ENCODE data around the gene C3. TPM values are rescaled to one million over a fixed set of nuclear protein-coding genes. Genes with fewer than 3 reads are reported as not detected.

C3 gene
- total RNA-seq, 2 donors from 2014 or later: 373 to 1,073 TPM

DNA sequence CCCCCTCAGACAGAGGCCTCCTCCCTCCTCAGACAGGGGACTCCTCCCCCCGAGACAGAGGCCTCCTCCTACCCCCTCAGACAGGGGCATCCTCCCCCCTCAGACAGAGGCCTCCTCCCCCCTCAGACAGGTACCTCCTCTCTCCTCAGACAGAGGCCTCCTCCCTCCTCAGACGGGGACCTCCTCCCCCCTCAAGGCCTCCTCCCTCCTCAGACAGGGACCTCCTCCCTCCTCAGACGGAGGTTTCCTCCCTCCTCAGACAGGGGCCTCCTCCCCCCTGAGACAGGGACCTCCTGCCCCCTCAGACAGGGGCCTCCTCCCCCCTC lies 13.9 kb downstream of the C3 start:
- no peak for DNase-seq
- intact Hi-C loops (cut with DNase I): no loop called here
- peak; percentile 31 to 36 for ATAC-seq

DNA sequence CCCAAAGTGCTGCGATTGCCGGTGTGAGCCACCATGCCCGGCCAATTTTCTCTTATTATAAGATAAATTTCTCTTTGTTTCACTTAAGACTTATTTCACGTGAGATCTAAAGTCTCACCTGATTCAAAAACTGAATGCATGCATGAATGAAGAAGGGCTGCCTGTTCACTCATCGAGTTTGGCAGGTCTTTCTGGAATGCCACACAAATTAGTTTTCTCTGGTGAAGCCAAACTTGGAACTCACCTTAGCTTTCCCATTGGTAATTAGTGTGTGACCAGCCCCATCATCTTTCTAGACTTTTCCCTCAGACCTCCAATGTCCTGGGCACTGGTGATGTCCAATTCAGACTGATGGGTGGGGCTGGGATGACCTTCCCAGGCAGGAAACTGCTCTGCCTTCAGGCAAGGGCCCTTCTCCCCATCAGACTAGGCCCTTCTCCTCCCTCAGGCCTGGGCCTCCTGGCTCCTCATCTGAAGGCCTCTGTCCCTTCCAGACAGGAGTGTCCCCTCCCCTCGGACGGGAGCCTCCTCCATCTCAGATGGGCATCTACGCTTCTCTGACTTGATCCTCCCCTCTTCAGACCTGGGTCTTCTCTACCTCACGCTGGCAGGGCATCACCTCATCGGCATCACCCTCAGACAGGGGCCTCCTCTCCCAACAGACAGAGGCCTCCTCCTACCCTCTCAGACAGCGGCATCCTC lies 14.4 kb downstream of the C3 start:
- no peak for DNase-seq
- ATAC-seq: peak in 1 of 2 donors; percentile 5
- intact Hi-C loops (cut with DNase I): no loop called here

DNA sequence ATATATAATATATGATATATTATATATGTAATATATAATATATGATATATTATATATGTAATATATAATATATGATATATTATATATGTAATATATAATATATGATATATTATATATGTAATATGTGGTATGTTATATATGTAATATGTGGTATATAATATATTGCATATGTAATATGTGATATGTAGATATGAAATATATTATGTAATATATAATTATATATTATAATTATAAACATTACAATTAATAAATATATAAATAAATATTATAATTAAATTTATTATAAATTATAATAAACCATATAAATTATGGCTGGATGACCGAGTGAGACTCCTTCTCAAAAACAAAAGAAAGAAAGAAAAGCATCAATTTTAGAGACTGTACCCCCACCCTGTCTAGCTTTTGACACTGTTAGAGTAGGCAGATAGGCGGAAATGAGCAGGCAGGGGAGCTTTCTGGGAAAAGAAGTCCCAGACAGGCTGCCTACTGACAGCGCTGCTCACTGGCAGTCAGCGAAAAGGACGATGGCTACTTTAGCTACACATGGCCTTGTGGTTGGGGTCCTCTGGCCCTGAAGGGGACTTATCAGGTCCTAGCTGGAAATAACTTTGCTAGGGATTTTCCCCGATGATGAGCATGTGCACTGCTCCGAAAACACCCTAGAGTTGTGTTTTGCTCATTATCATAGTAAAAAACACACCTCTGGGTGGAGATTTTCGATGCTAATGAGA lies 19.7 kb downstream of the C3 start:
- ATAC-seq (peak; percentile 8 to 15), DNase-seq (no peak)
- intact Hi-C loops (cut with DNase I): no loop called here

DNA sequence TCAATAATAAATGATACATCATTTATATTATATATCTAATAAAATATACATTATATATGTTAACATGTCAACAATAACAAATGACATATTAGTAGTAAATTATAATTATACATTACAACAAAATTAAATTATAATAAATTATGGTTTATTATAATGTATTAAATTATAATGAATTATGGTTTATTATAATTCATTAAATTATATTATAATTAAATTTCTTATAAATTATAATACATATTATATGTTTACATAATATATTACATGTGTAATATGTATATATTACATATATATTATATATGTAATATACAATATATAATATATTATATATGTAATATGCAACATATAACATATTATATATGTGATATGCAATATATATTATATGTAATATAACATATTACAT lies 20.5 kb downstream of the C3 start:
- intact Hi-C loops (cut with DNase I): no loop called here
- ATAC-seq (no peak), DNase-seq (no peak)

DNA sequence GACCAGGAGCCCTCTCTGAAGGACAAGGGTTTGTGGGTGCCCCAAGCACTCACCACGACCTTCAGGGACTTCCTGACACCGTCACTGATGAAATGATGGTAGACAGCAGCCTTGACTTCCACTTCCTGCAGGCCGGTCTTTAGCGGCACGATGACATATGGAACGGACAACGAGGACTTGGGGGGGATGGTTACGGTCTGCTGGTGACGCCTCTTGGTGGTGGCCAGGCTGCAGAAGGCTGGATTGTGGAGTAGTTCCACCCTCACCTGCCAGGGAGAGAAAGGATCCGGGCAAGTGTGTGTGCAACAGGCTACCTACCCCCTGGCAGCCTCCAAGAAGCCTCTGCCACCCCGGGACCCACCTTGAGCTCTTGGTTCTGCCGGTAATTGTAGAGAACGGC lies 23.2 kb downstream of the C3 start:
- no peak for ATAC-seq
- DNase-seq: no peak
- intact Hi-C loops (cut with DNase I): no loop called here

DNA sequence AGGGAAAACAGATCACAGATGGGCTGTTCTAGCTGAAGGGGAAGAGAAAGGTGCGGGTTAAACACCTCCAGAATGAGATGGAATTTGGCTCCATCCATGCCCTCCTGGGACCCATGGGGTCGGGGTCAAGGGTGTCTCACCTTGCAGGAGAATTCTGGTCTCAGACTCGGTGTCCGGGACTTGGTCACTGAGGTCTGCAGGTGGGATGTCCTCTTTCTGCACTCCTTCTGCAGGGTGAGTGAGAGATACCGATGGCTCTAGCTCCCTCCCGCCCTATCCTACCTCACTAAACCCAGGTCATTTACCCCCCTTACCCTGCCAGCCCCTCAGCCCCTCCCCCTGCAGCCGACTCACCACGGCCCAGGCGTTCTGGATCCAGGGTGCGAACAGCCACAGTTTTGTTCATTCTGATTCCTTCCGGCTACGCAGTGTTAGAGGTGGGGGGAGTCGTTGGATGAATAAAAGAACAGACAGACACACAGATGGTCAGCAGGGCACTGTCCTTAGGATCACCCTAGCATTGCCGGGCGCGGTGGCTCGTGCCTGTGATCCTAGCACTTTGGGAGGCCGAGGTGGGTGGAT lies 24.1 kb downstream of the C3 start:
- intact Hi-C loops (cut with DNase I): no loop called here
- ATAC-seq: peak in 1 of 2 donors; percentile 14
- no peak for DNase-seq

DNA sequence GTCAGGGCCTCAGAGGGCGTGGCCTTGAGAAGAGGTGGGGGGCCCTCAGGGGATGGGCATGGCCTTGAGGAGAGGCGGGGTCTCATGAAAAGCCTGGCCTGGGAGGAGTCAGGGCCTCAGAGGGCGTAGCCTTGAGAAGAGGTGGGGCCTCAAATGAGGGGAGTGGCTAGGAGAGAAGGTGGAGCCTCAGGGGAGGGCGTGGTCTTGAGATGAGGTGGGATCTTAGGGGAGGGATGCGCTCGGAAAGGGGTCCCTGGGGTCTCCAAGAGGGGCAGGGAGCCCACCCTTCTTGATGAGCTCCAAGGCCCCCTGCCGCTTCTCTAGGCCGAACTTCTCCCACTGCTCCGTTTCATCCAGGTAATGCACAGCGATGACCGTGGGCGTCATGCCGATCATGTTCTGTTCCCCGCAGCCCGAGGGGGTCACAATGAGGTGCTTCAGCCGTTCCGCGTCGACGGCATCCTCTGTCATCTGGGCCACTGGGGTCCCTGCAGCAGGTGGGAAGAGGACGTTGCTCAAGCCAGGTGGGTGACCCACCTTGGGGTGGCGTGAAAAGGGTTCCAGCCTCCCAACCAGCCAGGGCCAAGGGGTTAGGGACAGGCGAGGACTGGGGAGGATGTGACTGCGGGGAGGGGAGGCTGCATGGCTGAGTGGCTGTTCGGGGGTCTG lies 26.2 kb downstream of the C3 start:
- intact Hi-C loops (cut with DNase I): no loop called here
- DNase-seq: no peak
- peak in 1 of 2 donors; percentile 51 for ATAC-seq

DNA sequence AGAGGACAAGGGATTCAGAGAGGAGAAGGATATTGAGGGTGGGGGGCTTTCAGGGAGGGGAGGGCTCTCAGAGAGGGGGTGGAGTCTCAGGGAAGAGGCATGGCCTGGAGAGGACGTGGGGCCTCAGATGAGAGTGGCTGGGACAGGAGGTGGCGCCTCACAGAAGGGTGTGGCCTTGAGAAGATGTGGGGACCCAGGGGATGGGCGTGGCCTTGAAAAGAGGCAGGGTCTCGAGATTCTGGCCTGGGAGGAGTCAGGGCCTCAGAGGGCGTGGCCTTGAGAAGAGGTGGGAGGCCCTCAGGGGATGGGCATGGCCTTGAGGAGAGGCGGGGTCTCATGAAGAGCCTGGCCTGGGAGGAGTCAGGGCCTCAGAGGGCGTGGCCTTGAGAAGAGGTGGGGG lies 26.8 kb downstream of the C3 start:
- DNase-seq: no peak
- ATAC-seq: no peak
- intact Hi-C loops (cut with DNase I): no loop called here

DNA sequence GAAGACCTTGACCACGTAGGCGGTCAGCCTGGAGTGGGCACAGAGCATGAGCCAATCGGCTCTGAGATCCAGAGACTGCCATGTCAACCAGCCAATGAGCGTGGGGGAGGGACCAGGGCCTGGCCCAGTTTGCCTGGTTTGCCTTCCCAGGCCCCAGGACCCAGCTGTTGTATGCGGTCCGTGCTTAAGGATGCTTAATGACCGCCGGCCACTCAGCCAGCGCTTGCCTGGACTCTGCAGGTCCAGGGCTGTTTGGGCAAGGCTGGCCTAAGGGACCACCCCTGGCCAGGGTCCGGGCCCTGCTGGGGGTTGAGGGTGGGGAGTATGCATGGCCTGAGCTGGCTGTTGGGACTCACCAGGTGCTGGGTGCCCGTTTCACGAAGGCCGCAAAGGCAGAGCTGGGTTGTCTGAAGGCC lies 27.4 kb downstream of the C3 start:
- DNase-seq (no peak), ATAC-seq (peak in 1 of 2 donors; percentile 4)
- intact Hi-C loops (cut with DNase I): no loop called here

DNA sequence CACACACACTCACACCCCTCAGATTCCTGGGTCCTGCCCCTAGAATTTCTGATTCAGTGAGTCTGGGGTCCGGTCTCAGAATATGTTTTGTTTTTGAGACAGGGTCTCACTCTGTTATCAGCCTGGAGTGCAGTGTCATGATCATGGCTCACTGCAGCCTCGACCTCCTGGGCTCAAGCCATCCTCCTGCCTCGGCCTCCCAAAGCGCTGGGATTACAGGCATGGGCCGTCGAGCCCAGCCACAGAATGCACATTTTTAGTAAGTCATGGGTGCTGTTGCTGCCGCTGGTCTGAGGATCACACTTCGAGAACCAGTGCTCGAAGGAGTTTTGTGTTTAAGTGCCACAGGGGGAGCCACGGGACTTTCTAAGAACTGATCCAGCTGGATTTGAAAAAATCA lies 28.4 kb downstream of the C3 start:
- ATAC-seq (no peak), DNase-seq (no peak)
- intact Hi-C loops (cut with DNase I): no loop called here

DNA sequence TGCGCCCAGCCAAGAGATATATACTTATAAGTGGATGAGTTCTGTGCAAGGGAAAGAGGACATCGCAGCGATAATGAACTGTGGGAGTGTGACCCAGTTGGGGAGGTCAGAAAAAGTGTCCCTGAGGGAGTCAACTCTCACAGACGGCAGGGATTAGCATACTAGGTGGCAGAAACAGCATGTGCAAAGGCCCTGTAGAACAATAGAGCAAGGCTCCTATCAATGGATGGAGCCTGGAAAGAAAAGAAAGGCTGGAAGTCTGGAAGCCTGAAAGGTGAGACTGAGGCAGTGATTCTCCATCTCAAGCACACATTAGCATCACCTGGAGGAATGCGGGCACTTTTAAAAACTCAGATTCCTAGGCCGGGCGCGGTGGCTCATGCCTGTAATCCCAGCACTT lies 29.1 kb downstream of the C3 start:
- intact Hi-C loops (cut with DNase I): no loop called here
- DNase-seq: no peak
- ATAC-seq: no peak

DNA sequence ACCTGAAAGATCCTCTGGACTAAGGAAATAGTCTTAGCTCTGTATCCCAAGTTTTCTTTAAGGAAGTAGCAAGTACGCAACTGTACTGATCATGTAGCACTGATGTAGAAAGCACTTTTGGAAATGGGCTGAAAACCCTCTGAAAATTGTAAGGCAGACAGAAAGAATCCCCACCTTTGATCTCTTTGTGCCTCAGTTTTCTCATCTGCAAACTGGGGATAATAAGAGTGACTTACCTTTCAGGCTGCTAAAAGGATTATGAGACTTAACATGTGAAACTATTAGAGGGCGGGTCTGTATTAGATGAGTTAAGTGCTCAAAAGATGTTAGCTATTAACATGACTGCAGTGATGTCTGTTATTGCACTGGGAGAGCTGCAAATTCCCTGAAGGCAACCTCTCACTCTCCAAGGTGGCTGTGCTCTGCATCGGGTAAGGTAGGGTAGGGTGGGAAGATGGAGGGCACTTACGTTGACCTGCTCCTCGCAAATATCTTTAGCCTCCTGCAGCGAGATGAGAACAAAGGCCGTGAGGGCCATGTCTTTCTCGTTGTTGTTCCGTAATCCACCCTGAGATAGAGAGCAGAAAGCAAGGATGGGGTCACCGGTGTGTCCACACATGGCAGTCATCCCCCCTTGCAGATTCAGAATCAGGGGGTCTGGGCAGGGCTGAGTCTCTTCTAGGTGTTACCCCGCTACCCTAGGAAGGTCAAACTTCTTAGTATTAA lies 30.1 kb downstream of the C3 start:
- ATAC-seq (no peak), DNase-seq (no peak)
- intact Hi-C loops (cut with DNase I): no loop called here

DNA sequence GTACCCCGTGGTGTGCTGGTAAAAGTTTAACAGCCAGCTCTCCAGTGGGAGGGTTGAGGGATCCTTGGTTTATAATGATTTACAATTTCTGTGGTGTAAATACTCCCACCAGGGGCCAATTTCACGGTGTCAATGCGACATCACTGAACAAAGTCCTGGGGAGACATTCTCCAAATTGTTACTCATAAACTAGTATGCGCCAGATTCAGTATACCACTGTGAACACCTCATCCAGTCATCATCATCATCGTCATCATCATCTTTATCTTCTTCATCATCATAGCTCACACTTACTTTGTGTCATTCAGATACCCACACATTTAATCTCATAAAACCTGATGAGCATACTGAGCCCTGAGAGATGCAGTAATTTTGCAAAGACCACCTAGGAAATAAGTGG lies 33.3 kb downstream of the C3 start:
- intact Hi-C loops (cut with DNase I): no loop called here
- no peak for ATAC-seq
- no peak for DNase-seq

DNA sequence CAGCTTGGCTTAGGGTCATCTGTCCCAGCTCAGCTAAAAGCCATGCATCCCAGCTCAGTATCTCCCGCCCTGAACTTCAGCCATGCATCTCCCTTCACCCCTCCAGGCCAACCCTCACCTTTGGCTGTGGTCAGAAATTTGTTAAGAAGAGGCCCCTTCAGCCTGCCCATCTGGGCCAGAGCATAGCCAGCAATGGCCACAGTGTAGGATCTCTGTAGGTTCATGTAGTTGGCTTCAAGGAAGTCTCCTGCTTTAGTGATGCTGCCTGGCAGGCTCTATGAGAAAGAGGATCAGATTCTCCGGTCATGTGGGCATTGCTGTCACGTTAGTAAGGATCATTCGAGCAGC lies 33.8 kb downstream of the C3 start:
- no peak for ATAC-seq
- intact Hi-C loops (cut with DNase I): no loop called here
- DNase-seq: no peak

DNA sequence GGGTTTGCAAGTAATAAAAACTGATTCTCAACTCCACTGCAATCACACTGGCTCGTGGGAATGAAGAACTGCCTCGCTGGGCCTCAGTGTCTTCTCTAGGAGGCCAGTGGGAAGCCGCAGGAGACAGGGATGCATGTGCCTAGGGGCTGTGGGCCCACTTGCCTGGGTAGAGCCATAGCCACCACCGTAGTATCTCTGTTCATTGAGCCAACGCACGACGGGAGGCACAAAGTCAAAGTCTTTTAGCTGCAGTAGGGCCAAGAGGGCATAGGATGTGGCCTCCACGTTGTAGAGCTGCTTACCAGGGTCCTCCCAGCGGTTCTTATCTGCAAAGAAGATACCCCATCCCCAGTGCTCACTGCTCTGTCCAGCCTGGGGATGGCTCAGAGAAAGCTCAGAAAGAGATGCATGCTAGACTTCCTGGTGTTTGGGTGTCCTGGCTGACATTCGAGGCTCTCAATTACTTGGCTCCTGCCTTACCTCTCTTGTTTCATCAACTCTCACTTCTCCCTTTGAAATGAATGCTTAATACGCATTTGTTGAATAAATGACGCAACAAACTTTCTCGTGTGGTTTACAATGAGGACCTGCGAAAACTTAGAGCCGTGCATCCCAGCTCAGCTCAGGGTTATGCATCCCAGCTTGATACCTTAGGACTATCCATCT lies 34.4 kb downstream of the C3 start:
- DNase-seq (no peak), ATAC-seq (no peak)

DNA sequence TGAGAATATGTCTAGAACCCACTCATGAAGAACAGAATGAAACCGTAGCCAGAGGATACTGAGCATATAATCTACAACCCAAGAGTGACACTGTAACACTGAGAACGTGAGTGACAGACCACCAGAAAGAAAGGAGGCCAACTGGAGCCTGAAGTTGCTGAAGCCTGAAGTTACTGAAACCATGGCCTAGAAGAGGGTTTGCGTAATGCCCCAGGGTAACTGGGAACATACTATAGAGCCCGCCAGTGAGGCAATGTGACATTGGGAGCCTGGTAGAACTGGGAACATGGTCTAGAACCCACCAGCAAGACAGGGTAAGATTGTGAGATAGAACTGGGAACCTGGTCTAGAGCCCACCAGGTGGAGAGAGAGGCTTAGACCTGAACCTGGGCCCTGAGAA lies 35.0 kb downstream of the C3 start:
- DNase-seq: no peak
- ATAC-seq: no peak
- intact Hi-C loops (cut with DNase I): no loop called here

More for the DNA sequence above, 34.4 kb downstream of the C3 start:
- intact Hi-C loops (cut with DNase I): no loop called here

DNA sequence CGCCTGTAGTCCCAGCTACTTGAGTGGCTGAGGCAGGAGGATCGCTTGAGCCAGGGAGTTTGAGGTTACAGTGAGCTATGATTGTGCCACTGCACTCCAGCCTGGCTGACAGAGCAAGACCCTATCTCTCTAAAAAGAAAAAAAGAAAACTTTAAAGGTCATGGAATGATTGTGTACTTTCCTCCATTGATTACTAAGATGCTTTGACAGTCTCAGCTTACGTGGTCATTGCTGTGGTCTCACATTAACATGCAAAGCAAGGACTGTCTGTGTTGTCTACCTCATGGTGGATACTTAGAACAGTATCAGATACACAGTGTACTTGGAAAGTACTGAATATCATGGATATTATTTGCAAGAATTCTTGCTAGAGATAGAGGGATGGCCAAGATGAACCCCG lies 36.5 kb downstream of the C3 start:
- intact Hi-C loops (cut with DNase I): no loop called here
- ATAC-seq: no peak

DNA sequence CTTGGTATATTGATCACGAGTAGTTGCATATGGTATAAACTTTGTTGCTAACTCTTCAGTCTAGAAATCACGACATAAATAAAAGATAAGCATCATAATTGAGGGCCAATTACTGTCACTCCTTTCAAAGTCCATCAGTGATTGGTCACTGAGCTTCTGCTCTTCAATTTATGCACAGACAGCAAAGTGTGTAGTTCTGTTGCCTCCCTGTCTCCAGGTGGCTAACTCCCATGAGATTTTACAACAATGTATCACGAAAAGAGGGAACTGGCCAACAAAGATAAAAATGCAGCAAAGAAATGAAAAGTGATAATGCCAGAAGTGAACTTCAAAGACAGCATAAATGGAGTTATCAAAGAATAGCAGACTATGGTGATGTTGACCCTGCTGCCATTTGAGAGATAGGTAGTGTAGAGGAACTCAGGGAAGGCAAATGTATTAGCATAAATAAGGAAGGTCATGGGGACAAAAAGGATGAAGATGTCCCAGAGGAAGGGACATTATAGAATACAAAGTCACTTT lies 37.8 kb downstream of the C3 start:
- intact Hi-C loops (cut with DNase I): no loop called here
- ATAC-seq (no peak), DNase-seq (no peak)

More for the DNA sequence above, 36.5 kb downstream of the C3 start:
- no peak for DNase-seq

DNA sequence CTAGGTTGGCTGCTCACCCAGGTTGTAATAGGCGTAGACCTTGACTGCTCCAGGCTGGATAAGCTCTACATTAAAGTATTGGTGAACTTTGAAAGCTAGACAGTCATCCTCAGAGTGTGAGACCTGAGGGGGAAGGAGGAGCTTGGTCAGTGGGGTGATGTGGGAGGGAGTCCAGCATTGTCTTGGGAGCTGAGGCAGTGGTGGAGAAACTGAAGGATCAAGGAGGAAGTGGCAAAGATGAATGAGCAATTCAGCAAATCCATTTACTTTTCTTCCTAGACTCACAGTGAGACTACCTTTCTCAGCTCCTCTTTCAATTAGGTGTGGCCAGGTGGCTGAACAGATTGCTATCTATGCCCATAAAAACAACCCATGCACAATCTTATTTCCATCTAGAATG lies 40.3 kb downstream of the C3 start:
- intact Hi-C loops (cut with DNase I): no loop called here
- DNase-seq: no peak
- ATAC-seq: no peak

All from left cardiac atrium (tissue), 4 donors.